SK-N-SH (cell line): ENCODE results near the gene PLXND1. TPM values are rescaled to one million over a fixed set of nuclear protein-coding genes. Genes with fewer than 3 reads are reported as not detected.

Experiments
- CTCF ChIA-PET: fragments of 300-600, 350-600 bp; formaldehyde crosslinking; extraction: SDS; loops from one replicate; lab custom pipeline; 2021; lab: Yijun Ruan, JAX
- POLR2A ChIA-PET: fragments of 350-600 bp; sonication (Branson Sonifier 250); formaldehyde crosslinking; extraction: SDS; loops from one replicate; lab custom pipeline; 2020; ENCODE audit warnings: antibody characterized with exemption, inconsistent platforms; lab: Yijun Ruan, JAX
- DNase-seq: peaks from one replicate; pipeline ENCODE4 v3.0.0; 2012
- H2AFZ ChIP-seq: fragments of 200-600 bp; sonication (generic); 2 replicates; pipeline ENCODE4 v1.8.1; 2016; ENCODE audit warnings: antibody characterized with exemption, mild to moderate bottlenecking, low read depth
- H3F3A ChIP-seq: fragments of 200-600 bp; sonication (generic); replicated peaks from 2 replicates; pipeline ENCODE3; 2016; ENCODE audit warnings: antibody characterized with exemption, mild to moderate bottlenecking; ENCODE audit not compliant: insufficient read depth
- H3K27ac ChIP-seq, 2 experiments: fragments of 200-500 bp in 1 of 2; fragments of 200-600 bp in 1 of 2; sonication (Bioruptor generic) in 1 of 2; sonication (generic), shearing (Covaris generic) in 1 of 2; 2 replicates each; pipeline versions ENCODE4 v1.5.1 to v1.6.1; 2014 to 2016; ENCODE audit warnings: low read depth in 2 of 2, inconsistent platforms in 1 of 2, low read length in 1 of 2, mild to moderate bottlenecking in 1 of 2, mixed read lengths in 1 of 2
- H3K27me3 ChIP-seq: fragments of 200-600 bp; sonication (generic), shearing (Covaris generic); 2 replicates; pipeline ENCODE4 v1.6.1; 2016; ENCODE audit warnings: mixed run types; ENCODE audit not compliant: insufficient read depth
- H3K36me3 ChIP-seq, 2 experiments: fragments of 200-500 bp in 1 of 2; fragments of 200-600 bp in 1 of 2; sonication (Bioruptor generic) in 1 of 2; sonication (generic) in 1 of 2; replicated peaks in 1 of 2; 2 replicates each; pipeline versions ENCODE3 to v1.5.1; 2014 to 2016; ENCODE audit warnings: low read length in 1 of 2, mild to moderate bottlenecking in 1 of 2; ENCODE audit not compliant: insufficient read depth in 2 of 2, control insufficient read depth in 1 of 2
- H3K4me1 ChIP-seq, 2 experiments: fragments of 200-500 bp in 1 of 2; fragments of 200-600 bp in 1 of 2; sonication (Bioruptor generic) in 1 of 2; sonication (generic), shearing (Covaris generic) in 1 of 2; 2 replicates each; pipeline versions ENCODE4 v1.5.1 to v1.6.1; 2014 to 2016; ENCODE audit warnings: low read depth in 1 of 2, low read length in 1 of 2, mixed run types in 1 of 2; ENCODE audit not compliant: insufficient read depth in 2 of 2, control insufficient read depth in 1 of 2
- H3K4me2 ChIP-seq: fragments of 200-600 bp; sonication (generic), shearing (Covaris generic); 2 replicates; pipeline ENCODE4 v1.6.1; 2017; ENCODE audit warnings: mixed run types
- H3K4me3 ChIP-seq, 2 experiments: fragments of 200-500 bp in 1 of 2; fragments of 200-600 bp in 1 of 2; sonication (Bioruptor generic) in 1 of 2; sonication (generic), shearing (Covaris generic) in 1 of 2; 2 replicates each; pipeline versions ENCODE4 v1.5.1 to v1.8.1; 2014 to 2016; ENCODE audit warnings: low read depth in 2 of 2, inconsistent platforms in 1 of 2, low read length in 1 of 2, mild to moderate bottlenecking in 1 of 2, mixed read lengths in 1 of 2, moderate library complexity in 1 of 2
- H3K79me2 ChIP-seq: fragments of 200-600 bp; sonication (generic); 2 replicates; pipeline ENCODE4 v1.8.1; 2017; ENCODE audit warnings: mild to moderate bottlenecking; ENCODE audit not compliant: insufficient read depth
- H3K9ac ChIP-seq: fragments of 200-600 bp; sonication (generic); 2 replicates; pipeline ENCODE4 v1.6.1; 2017; ENCODE audit warnings: mixed run types
- H3K9me2 ChIP-seq: fragments of 200-600 bp; sonication (generic); 2 replicates; pipeline ENCODE4 v1.6.1; 2017; ENCODE audit warnings: mixed run types
- H3K9me3 ChIP-seq: fragments of 200-600 bp; sonication (generic); 2 replicates; pipeline ENCODE4 v1.6.1; 2017; ENCODE audit warnings: mixed run types, mild to moderate bottlenecking, moderate library complexity
- H4K20me1 ChIP-seq: fragments of 200-600 bp; sonication (generic); 2 replicates; pipeline ENCODE4 v1.6.1; 2017; ENCODE audit warnings: mild to moderate bottlenecking, mixed run types; ENCODE audit not compliant: insufficient read depth
- CHD2 ChIP-seq: fragments of 150-350 bp; IDR thresholded peaks from 2 replicates; pipeline ENCODE4 v1.6.1; 2018; ENCODE audit warnings: low read length; ENCODE audit not compliant: partially characterized antibody
- FOSL2 ChIP-seq: IDR thresholded peaks from 2 replicates; pipeline ENCODE4 v1.4.0; 2012; ENCODE audit warnings: low read depth, mild to moderate bottlenecking, moderate library complexity, borderline replicate concordance
- FOXJ3 ChIP-seq: sonication (generic); formaldehyde crosslinking; IDR thresholded peaks from 2 replicates; pipeline ENCODE4 v1.5.1; 2020; ENCODE audit warnings: mild to moderate bottlenecking, missing genetic modification reagents
- GABPA ChIP-seq: IDR thresholded peaks from 2 replicates; pipeline ENCODE4 v1.4.0; 2012; ENCODE audit warnings: low read depth, mild to moderate bottlenecking
- GATA2 ChIP-seq: sonication (generic); formaldehyde crosslinking; IDR thresholded peaks from 2 replicates; pipeline ENCODE4 v1.5.0; 2020; ENCODE audit warnings: mild to moderate bottlenecking, missing genetic modification reagents
- MAX ChIP-seq: IDR thresholded peaks from 2 replicates; pipeline ENCODE4 v1.4.0; 2012; ENCODE audit warnings: low read depth
- MXI1 ChIP-seq: IDR thresholded peaks from 2 replicates; pipeline ENCODE4 v1.6.1; 2012; ENCODE audit warnings: mild to moderate bottlenecking, low read depth, low read length, improper control_type of control experiment
- NFIC ChIP-seq: IDR thresholded peaks from 2 replicates; pipeline ENCODE4 v1.4.0; 2012; ENCODE audit warnings: borderline replicate concordance
- POLR2AphosphoS5 ChIP-seq: IDR thresholded peaks from 2 replicates; pipeline ENCODE4 v1.6.1; 2012; ENCODE audit warnings: low read depth, low read length
- RCOR1 ChIP-seq: fragments of 150-350 bp; IDR thresholded peaks from 2 replicates; pipeline ENCODE4 v1.6.1; 2017; ENCODE audit warnings: antibody characterized with exemption, low read length
- REST ChIP-seq: IDR thresholded peaks from 2 replicates; pipeline ENCODE4 v1.6.1; 2012; ENCODE audit warnings: mild to moderate bottlenecking, low read depth, low read length, moderate library complexity
- SIN3A ChIP-seq: IDR thresholded peaks from 2 replicates; pipeline ENCODE4 v1.6.1; 2012; ENCODE audit warnings: low read depth, mild to moderate bottlenecking, low read length, moderate library complexity, borderline replicate concordance
- TEAD4 ChIP-seq: IDR thresholded peaks from 2 replicates; pipeline ENCODE4 v1.4.0; 2012; ENCODE audit warnings: mild to moderate bottlenecking, borderline replicate concordance; ENCODE audit not compliant: insufficient read depth
- WGBS: methylation state at CpG from one replicate; pipeline ENCODE4 v1.1.6; 2017; ENCODE audit warnings: low lambda C conversion rate; 5-methylcytosine and 5-hydroxymethylcytosine counted together
- polyA plus RNA-seq, 3 experiments: library from polyadenylated mRNA; depleted of rRNA; stranded (reverse); fragments of >200 nt; gene quantifications; 2 replicates each; pipeline ENCODE4 v1.2.3, GENCODE V29; 2012

PLXND1 gene
- polyA plus RNA-seq, 1 of the 3 experiments (the other 2 are of a cell fraction): 53.5 TPM

GRCh38 chr3:129615751-129616281 lies 9.3 kb upstream of the PLXND1 start:
- H3K9ac ChIP-seq: no peak overlapping the region
- no peak overlapping the region for H3K27ac ChIP-seq
- peaks cover 0 to 7% of the 10 kb centered on the region in 2 experiments; a peak in 1 of 4 replicates for H3K4me1 ChIP-seq
- ChIA-PET POLR2A (no interaction called here), CTCF (no interaction called here)
- no peak overlapping the region for H3K4me3 ChIP-seq
- no peaks in the 10 kb centered on the region for H3K79me2 ChIP-seq
- no peak overlapping the region for H3K4me2 ChIP-seq
- no peaks in the 10 kb centered on the region for H3K9me3 ChIP-seq
- no peak for DNase-seq
- no peaks in the 10 kb centered on the region for H3K27me3 ChIP-seq
- H4K20me1 ChIP-seq: no peaks in the 10 kb centered on the region
- 70% methylated on average over 5 of the region's 8 CpGs for WGBS
- H3K36me3 ChIP-seq: no peaks in the 10 kb centered on the region
- H2AFZ ChIP-seq: no peak overlapping the region
- H3F3A ChIP-seq: no peaks in the 10 kb centered on the region
- H3K9me2 ChIP-seq: no peaks in the 10 kb centered on the region
- no peak for TF ChIP-seq MAX
- no peak for TF ChIP-seq SIN3A
- TF ChIP-seq GABPA: no peak
- TF ChIP-seq CHD2: no peak

- TF ChIP-seq REST (no peak), MXI1 (no peak), NFIC (no peak)
- CTCF ChIA-PET: no interaction called here
- 72% methylated on average over 4 of the region's 5 CpGs for WGBS
- no peak overlapping the region for H3K4me3 ChIP-seq
- H3K4me1 ChIP-seq: peaks cover 0 to 7% of the 10 kb centered on the region in 2 experiments; a peak in 1 of 4 replicates
- no peaks in the 10 kb centered on the region for H3K9me3 ChIP-seq
- no peaks in the 10 kb centered on the region for H3K27me3 ChIP-seq
- H3K9ac ChIP-seq: no peak overlapping the region
- POLR2A ChIA-PET: no interaction called here
- no peak overlapping the region for H3K4me2 ChIP-seq
- H4K20me1 ChIP-seq: no peaks in the 10 kb centered on the region
- DNase-seq: no peak
- no peaks in the 10 kb centered on the region for H3K9me2 ChIP-seq
- no peaks in the 10 kb centered on the region for H3K36me3 ChIP-seq
- no peak overlapping the region for H2AFZ ChIP-seq
- H3K79me2 ChIP-seq: no peaks in the 10 kb centered on the region
- no peak overlapping the region for H3K27ac ChIP-seq
- peaks cover 2% of the 10 kb centered on the region for H3F3A ChIP-seq
These were observed 8.5 kb upstream of the PLXND1 start for GRCh38 chr3:129614927-129615363.

- CTCF ChIA-PET: no interaction called here
- no peak for DNase-seq
- H2AFZ ChIP-seq: no peak overlapping the region
- no peaks in the 10 kb centered on the region for H4K20me1 ChIP-seq
- H3K27ac ChIP-seq: no peak overlapping the region
- H3K9ac ChIP-seq: no peak overlapping the region
- peaks cover 0 to 7% of the 10 kb centered on the region in 2 experiments; a peak in 1 of 4 replicates for H3K4me1 ChIP-seq
- H3K4me3 ChIP-seq: no peak overlapping the region
- TF ChIP-seq POLR2AphosphoS5 (no peak), FOXJ3 (CRISPR knock-in tag) (no peak), RCOR1 (no peak), GATA2 (no peak), FOSL2 (no peak), TEAD4 (no peak)
- no peaks in the 10 kb centered on the region for H3K36me3 ChIP-seq
- H3F3A ChIP-seq: peaks cover 6% of the 10 kb centered on the region
- 80% methylated on average over 3 of the region's 9 CpGs for WGBS
- no peaks in the 10 kb centered on the region for H3K27me3 ChIP-seq
- no peak overlapping the region for H3K4me2 ChIP-seq
- no peaks in the 10 kb centered on the region for H3K9me3 ChIP-seq
- no peaks in the 10 kb centered on the region for H3K9me2 ChIP-seq
- POLR2A ChIA-PET: no interaction called here
- H3K79me2 ChIP-seq: no peaks in the 10 kb centered on the region
These were observed 8.0 kb upstream of the PLXND1 start for GRCh38 chr3:129614435-129614834.
